Measurements from ENCODE around the gene FAM227A.
A peak's percentile ranks its signal among the peaks of the same experiment; 100 is the strongest.

Gene FAM227A

GRCh38 chr22:38656256-38657044 is at the start of gene FAM227A, which contains the start of gene CBY1:
Gene FAM227A (minus strand): TSS chr22:38656392. CDS start chr22:38650168, 6,224 bp downstream.
Gene CBY1 (plus strand): TSS chr22:38656638. CDS start chr22:38668055, 11,417 bp downstream.
- TF ChIP-seq CTCF (IDR thresholded peaks at IDR 0.05; ENCODE audit: insufficient read depth, low read length, poor library complexity, severe bottlenecking): no peak
- Histone ChIP-seq H3K27me3 (replicated peaks; ENCODE audit: control insufficient read depth, insufficient read depth, low read length) (no peaks in the 10 kb centered on the region), H3K4me3 (replicated peaks; ENCODE audit: low read depth, low read length) (peak within 1 kb of the TSS; percentile 79), H3K36me3 (ENCODE audit: control insufficient read depth, insufficient read depth, low read length) (peaks cover 2% of the 10 kb centered on the region)
- peak; percentile 88 for DNase-seq (ENCODE audit: extremely low read depth, insufficient read length)

- Histone ChIP-seq H3K4me3 (replicated peaks; ENCODE audit: low read depth, low read length) (peak within 1 kb of the TSS; percentile 92), H3K36me3 (ENCODE audit: control insufficient read depth, insufficient read depth, low read length) (peaks cover 5% of the 10 kb centered on the region; the same call in 1 of the 2 replicates), H3K27me3 (replicated peaks; ENCODE audit: control insufficient read depth, insufficient read depth, low read length) (no peaks in the 10 kb centered on the region)
- TF ChIP-seq CTCF (IDR thresholded peaks at IDR 0.05; ENCODE audit: insufficient read depth, low read length, poor library complexity, severe bottlenecking): no peak
- peak; percentile 95 for DNase-seq (ENCODE audit: extremely low read depth, insufficient read length)
These were observed 49.3 kb upstream of the FAM227A start, which contains the start of gene GTPBP1 for GRCh38 chr22:38705235-38706100. Gene GTPBP1 (plus strand): TSS chr22:38705944. CDS start chr22:38705956, 12 bp downstream.

GRCh38 chr22:38704654-38705234 is 48.6 kb upstream of the FAM227A start:
- no peak for TF ChIP-seq CTCF (IDR thresholded peaks at IDR 0.05; ENCODE audit: insufficient read depth, low read length, poor library complexity, severe bottlenecking)
- H3K27me3 ChIP-seq (replicated peaks; ENCODE audit: control insufficient read depth, insufficient read depth, low read length): no peaks in the 10 kb centered on the region
- H3K4me3 ChIP-seq (replicated peaks; ENCODE audit: low read depth, low read length): peak overlapping the region; percentile 57
- DNase-seq (ENCODE audit: extremely low read depth, insufficient read length): no peak
- H3K36me3 ChIP-seq (ENCODE audit: control insufficient read depth, insufficient read depth, low read length): peaks cover 2% of the 10 kb centered on the region; the same call in 1 of the 2 replicates

- peak; percentile 96 for DNase-seq (ENCODE audit: extremely low read depth, insufficient read length)
- peak within 1 kb of the TSS; percentile 84 for H3K4me3 ChIP-seq (replicated peaks; ENCODE audit: low read depth, low read length)
- H3K27me3 ChIP-seq (replicated peaks; ENCODE audit: control insufficient read depth, insufficient read depth, low read length): no peaks in the 10 kb centered on the region
- no peak for TF ChIP-seq CTCF (IDR thresholded peaks at IDR 0.05; ENCODE audit: insufficient read depth, low read length, poor library complexity, severe bottlenecking)
- no peaks in the 10 kb centered on the region for H3K36me3 ChIP-seq (ENCODE audit: control insufficient read depth, insufficient read depth, low read length)
These were observed 44.8 kb upstream of the FAM227A start, which contains the start of gene JOSD1 for GRCh38 chr22:38700789-38701628. Gene JOSD1 (minus strand): TSS chr22:38700943. CDS start chr22:38699987, 956 bp downstream.
